Prostate gland (tissue), 2 donors: Measurements from ENCODE around the gene ITPR1. TPM values are rescaled to one million over a fixed set of nuclear protein-coding genes. Genes with fewer than 3 reads are reported as not detected.

Experiments
- DNase-seq: peaks from one replicate; pipeline ENCODE4 v3.0.0-alpha.2; 2019; ENCODE audit warnings: low spot score
- H3K27ac ChIP-seq, 2 donors: fragments of 200-600 bp; sonication (generic); 2 replicates each; pipeline ENCODE4 v1.5.1; 2017 to 2019
- H3K27me3 ChIP-seq: fragments of 200-600 bp; sonication (generic); replicated peaks from 2 replicates; pipeline ENCODE4 v1.5.1; 2019; ENCODE audit not compliant: insufficient read depth
- H3K36me3 ChIP-seq, 2 donors: fragments of 200-600 bp; sonication (generic); 1 replicate in 1 of 2; 2 replicates in 1 of 2; pipeline versions ENCODE4 v1.5.1 to v1.8.1; 2017 to 2019
- H3K4me1 ChIP-seq: fragments of 200-600 bp; sonication (generic); replicated peaks from 2 replicates; pipeline ENCODE4 v1.5.1; 2019
- H3K4me3 ChIP-seq, 2 donors: fragments of 200-600 bp; sonication (generic); 2 replicates each; pipeline ENCODE4 v1.5.1; 2017 to 2019
- H3K9me3 ChIP-seq: fragments of 200-600 bp; sonication (generic); 2 replicates; pipeline ENCODE4 v1.5.1; 2017
- CTCF ChIP-seq, 4 experiments: fragments of 200-600 bp in 2 of 4; fragments of 450-650 bp in 2 of 4; sonication (generic) in 2 of 4; IDR thresholded peaks; 1 replicate in 3 of 4; 2 replicates in 1 of 4; pipeline ENCODE4 v1.5.1; 2016 to 2019; ENCODE audit warnings: antibody characterized with exemption in 4 of 4, mild to moderate bottlenecking in 2 of 4, moderate library complexity in 2 of 4
- POLR2A ChIP-seq: fragments of 450-650 bp; IDR thresholded peaks from one replicate; pipeline ENCODE4 v1.6.1; 2016; ENCODE audit warnings: antibody characterized with exemption, mild to moderate bottlenecking
- POLR2AphosphoS5 ChIP-seq: sonication (generic); formaldehyde crosslinking; IDR thresholded peaks from one replicate; pipeline ENCODE4 v1.6.1; 2017; ENCODE audit warnings: antibody characterized with exemption
- WGBS: methylation state at CpG from one replicate; pipeline ENCODE4 v1.1.5; 2018; 5-methylcytosine and 5-hydroxymethylcytosine counted together
- intact Hi-C: fragments of 100-400 bp; cut with DNase I; formaldehyde crosslinking; loops from one replicate; pipeline ENCODE4 v1.14.2; 2022
- total RNA-seq, 2 donors: library from RNA; depleted of rRNA; stranded (reverse); fragments of >200 nt; gene quantifications; one replicate each; pipeline ENCODE4 v1.1.0, GENCODE V29; 2016

The ITPR1 gene
- total RNA-seq, 2 donors from 2014 or later: 80.0 to 126 TPM

GRCh38 chr3:4862973-4863372, 369.8 kb downstream of the ITPR1 start:
- no peaks in the 10 kb centered on the region for H3K4me1 ChIP-seq
- no peak for DNase-seq
- 92% methylated on average over 2 of the region's 2 CpGs for WGBS
- H3K27me3 ChIP-seq: no peaks in the 10 kb centered on the region
- no peaks in the 10 kb centered on the region for H3K9me3 ChIP-seq
- TF ChIP-seq POLR2A (no peak), POLR2AphosphoS5 (no peak), CTCF (IDR thresholded peaks at IDR 0.05) (no peak)
- H3K36me3 ChIP-seq: no peaks in the 10 kb centered on the region
- no peak overlapping the region for H3K4me3 ChIP-seq
- no peak overlapping the region for H3K27ac ChIP-seq
- intact Hi-C loops: no loop called here

- no peak for DNase-seq
- TF ChIP-seq POLR2A (no peak), POLR2AphosphoS5 (no peak), CTCF (IDR thresholded peaks at IDR 0.05) (no peak)
- intact Hi-C loops: no loop called here
- Histone ChIP-seq H3K36me3 (no peaks in the 10 kb centered on the region), H3K4me1 (no peaks in the 10 kb centered on the region), H3K9me3 (no peaks in the 10 kb centered on the region), H3K27me3 (no peaks in the 10 kb centered on the region), H3K27ac (no peak overlapping the region), H3K4me3 (no peak overlapping the region)
- WGBS: 89% methylated on average over 1 of the region's 1 CpG
These were observed 371.4 kb downstream of the ITPR1 start for GRCh38 chr3:4864503-4864902.

- H3K4me1 ChIP-seq: no peaks in the 10 kb centered on the region
- WGBS: 90% methylated on average over 2 of the region's 2 CpGs
- no peak for TF ChIP-seq POLR2AphosphoS5
- TF ChIP-seq CTCF (IDR thresholded peaks at IDR 0.05): no peak
- no peak for TF ChIP-seq POLR2A
- intact Hi-C loops: no loop called here
- H3K4me3 ChIP-seq: no peak overlapping the region
- no peak overlapping the region for H3K27ac ChIP-seq
- no peaks in the 10 kb centered on the region for H3K36me3 ChIP-seq
- H3K9me3 ChIP-seq: no peaks in the 10 kb centered on the region
- DNase-seq: no peak
- H3K27me3 ChIP-seq: no peaks in the 10 kb centered on the region
These were observed 372.6 kb downstream of the ITPR1 start for GRCh38 chr3:4865714-4866113.

- no peak for DNase-seq
These were observed 373.7 kb downstream of the ITPR1 start for GRCh38 chr3:4866866-4867265.

More at GRCh38 chr3:4866866-4867265, 373.7 kb downstream of the ITPR1 start:
- Histone ChIP-seq H3K27me3 (no peaks in the 10 kb centered on the region), H3K4me1 (no peaks in the 10 kb centered on the region), H3K27ac (peak overlapping the region; percentile 91 to 92), H3K36me3 (no peaks in the 10 kb centered on the region), H3K4me3 (no peak overlapping the region), H3K9me3 (no peaks in the 10 kb centered on the region)
- TF ChIP-seq POLR2AphosphoS5: no peak
- no peak for TF ChIP-seq CTCF (IDR thresholded peaks at IDR 0.05)
- TF ChIP-seq POLR2A: no peak
- 43% methylated on average over 6 of the region's 6 CpGs for WGBS
- intact Hi-C loops: no loop called here
